Activated CD4-positive, alpha-beta T cell treated with anti-CD3 and anti-CD28 coated beads for 48 hours (primary cell): ENCODE measurements around the gene GPR37L1.
"Not testable (repeated sequence)": the region's sequence is repeated elsewhere in the genome, so short reads cannot be mapped to it uniquely, and the experiment has no call there.

ENCODE experiments used
- DNase-seq: peaks from one replicate; pipeline ENCODE4 v3.0.0-alpha.2; 2020

The GPR37L1 gene

GRCh38 chr1:202172015-202172355 lies 49.3 kb downstream of the GPR37L1 start:
- DNase-seq, result no peak

GRCh38 chr1:202173993-202174392 lies 51.3 kb downstream of the GPR37L1 start:
- no peak for DNase-seq

- no peak for DNase-seq
These were observed 54.5 kb downstream of the GPR37L1 start for GRCh38 chr1:202176949-202177927.

GRCh38 chr1:202179828-202180750 lies 57.4 kb downstream of the GPR37L1 start:
- no peak for DNase-seq

- not testable (repeated sequence) for DNase-seq
These were observed 58.0 kb downstream of the GPR37L1 start for GRCh38 chr1:202180751-202181139.

GRCh38 chr1:202181586-202181985 lies 58.9 kb downstream of the GPR37L1 start:
- DNase-seq, result no peak

GRCh38 chr1:202182040-202182877 lies 59.5 kb downstream of the GPR37L1 start:
- no peak for DNase-seq
